Measurements from ENCODE around the gene MAN2A2.

DNA sequence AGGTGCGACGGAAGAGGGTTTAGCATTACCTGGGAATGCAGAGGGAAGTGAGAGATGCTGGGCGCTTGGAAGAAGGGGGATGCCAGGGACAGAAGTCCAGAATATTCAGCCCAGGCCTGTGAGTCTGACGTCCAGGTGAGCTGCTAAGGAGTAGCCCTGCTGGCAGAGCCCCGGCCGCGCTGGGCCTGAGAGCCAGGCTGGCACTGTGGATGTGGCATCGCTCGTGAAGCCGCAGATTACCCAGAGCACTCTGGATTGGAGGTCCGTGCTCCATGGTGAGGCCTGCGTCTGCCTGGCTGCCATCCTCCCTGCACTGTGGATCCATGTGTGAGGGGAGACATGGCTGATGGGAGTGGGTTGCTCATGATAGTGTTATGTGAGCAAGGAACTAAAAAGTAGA, 14.5 kb downstream of the MAN2A2 start:
- TF ChIP-seq POLR2AphosphoS5 (IDR thresholded peaks at IDR 0.05; ENCODE audit: control insufficient read depth, insufficient read depth, low read depth, low read length) (no peak), NKRF (IDR thresholded peaks at IDR 0.05; ENCODE audit: borderline replicate concordance) (no peak), JUND (IDR thresholded peaks at IDR 0.05; ENCODE audit: borderline replicate concordance, low read depth, low read length) (no peak), JUND (tag; IDR thresholded peaks at IDR 0.05; ENCODE audit: borderline replicate concordance, low read depth, low read length) (no peak), BRCA1 (IDR thresholded peaks at IDR 0.05) (no peak), BRCA1 (CRISPR knock-in tag; IDR thresholded peaks at IDR 0.05) (no peak), MYNN (IDR thresholded peaks at IDR 0.05) (no peak), MYNN (CRISPR knock-in tag; IDR thresholded peaks at IDR 0.05) (no peak), CREB3L1 (IDR thresholded peaks at IDR 0.05; ENCODE audit: borderline replicate concordance, low read depth) (no peak), GTF2E2 (tag; IDR thresholded peaks at IDR 0.05) (no peak)
- TF ChIP-seq, protein P1, sequence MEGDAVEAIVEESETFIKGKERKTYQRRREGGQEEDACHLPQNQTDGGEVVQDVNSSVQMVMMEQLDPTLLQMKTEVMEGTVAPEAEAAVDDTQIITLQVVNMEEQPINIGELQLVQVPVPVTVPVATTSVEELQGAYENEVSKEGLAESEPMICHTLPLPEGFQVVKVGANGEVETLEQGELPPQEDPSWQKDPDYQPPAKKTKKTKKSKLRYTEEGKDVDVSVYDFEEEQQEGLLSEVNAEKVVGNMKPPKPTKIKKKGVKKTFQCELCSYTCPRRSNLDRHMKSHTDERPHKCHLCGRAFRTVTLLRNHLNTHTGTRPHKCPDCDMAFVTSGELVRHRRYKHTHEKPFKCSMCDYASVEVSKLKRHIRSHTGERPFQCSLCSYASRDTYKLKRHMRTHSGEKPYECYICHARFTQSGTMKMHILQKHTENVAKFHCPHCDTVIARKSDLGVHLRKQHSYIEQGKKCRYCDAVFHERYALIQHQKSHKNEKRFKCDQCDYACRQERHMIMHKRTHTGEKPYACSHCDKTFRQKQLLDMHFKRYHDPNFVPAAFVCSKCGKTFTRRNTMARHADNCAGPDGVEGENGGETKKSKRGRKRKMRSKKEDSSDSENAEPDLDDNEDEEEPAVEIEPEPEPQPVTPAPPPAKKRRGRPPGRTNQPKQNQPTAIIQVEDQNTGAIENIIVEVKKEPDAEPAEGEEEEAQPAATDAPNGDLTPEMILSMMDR (IDR thresholded peaks at IDR 0.05 in 2 of 3, conservative IDR thresholded peaks at IDR 0.05 in 1 of 3; ENCODE audit: insufficient read depth in 2 of 3, low read depth in 1 of 3, low read length in 3 of 3) = no peak
- TF ChIP-seq, protein P2, sequence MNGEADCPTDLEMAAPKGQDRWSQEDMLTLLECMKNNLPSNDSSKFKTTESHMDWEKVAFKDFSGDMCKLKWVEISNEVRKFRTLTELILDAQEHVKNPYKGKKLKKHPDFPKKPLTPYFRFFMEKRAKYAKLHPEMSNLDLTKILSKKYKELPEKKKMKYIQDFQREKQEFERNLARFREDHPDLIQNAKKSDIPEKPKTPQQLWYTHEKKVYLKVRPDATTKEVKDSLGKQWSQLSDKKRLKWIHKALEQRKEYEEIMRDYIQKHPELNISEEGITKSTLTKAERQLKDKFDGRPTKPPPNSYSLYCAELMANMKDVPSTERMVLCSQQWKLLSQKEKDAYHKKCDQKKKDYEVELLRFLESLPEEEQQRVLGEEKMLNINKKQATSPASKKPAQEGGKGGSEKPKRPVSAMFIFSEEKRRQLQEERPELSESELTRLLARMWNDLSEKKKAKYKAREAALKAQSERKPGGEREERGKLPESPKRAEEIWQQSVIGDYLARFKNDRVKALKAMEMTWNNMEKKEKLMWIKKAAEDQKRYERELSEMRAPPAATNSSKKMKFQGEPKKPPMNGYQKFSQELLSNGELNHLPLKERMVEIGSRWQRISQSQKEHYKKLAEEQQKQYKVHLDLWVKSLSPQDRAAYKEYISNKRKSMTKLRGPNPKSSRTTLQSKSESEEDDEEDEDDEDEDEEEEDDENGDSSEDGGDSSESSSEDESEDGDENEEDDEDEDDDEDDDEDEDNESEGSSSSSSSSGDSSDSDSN (IDR thresholded peaks at IDR 0.05; ENCODE audit: borderline replicate concordance in 1 of 2, low read depth in 2 of 2, low read length in 2 of 2) = no peak
